Glomerular visceral epithelial cell (primary cell): ENCODE results near the gene ZMIZ1.
"Not testable (repeated sequence)": the region's sequence is repeated elsewhere in the genome, so short reads cannot be mapped to it uniquely, and the experiment has no call there.

Experiments used
- DNase-seq: peaks from one replicate; pipeline ENCODE4 v3.0.0-alpha.2; 2016; ENCODE audit errors: extremely low spot score

Gene ZMIZ1

DNA sequence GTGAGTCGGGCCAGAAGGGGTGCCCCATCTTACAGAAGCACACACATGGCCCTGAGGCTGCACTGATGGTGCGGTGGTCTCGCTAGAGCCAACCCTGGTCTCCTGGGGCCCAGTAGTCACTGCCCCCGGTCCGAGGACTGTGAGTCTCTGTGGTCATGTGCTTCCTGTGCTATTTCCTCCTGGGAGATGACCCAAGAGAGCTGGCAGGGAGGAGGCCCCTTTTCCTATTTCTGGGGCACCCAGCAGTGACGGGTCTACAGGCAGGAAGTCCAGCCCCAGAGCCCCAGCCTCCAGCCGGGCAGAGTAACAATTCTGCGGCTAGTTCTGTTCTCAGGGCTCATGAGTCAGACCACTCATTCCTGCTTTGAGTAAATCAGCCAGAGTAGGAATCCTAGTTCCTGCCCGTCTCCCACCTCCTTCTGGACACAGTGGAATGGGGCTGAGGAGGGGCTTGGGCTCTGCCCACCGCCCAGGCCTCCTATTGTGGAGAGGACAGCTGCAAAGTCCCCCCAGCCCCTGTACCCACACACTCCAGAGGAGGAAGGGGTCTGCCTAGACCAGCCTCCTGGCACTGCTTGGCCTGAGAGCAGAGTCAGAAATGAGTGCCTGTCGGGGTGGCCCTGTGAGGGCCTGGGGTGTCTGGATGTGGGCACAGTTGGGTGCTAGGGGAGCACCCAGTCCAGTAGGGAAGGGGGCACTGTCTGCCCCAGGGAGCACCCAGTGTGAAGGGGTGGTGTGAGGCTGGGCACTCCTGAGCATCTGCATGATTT lies 198.0 kb downstream of the ZMIZ1 start:
- peak; percentile 88 for DNase-seq

GRCh38 chr10:79267499-79267898 lies 198.7 kb downstream of the ZMIZ1 start:
- no peak for DNase-seq

DNA sequence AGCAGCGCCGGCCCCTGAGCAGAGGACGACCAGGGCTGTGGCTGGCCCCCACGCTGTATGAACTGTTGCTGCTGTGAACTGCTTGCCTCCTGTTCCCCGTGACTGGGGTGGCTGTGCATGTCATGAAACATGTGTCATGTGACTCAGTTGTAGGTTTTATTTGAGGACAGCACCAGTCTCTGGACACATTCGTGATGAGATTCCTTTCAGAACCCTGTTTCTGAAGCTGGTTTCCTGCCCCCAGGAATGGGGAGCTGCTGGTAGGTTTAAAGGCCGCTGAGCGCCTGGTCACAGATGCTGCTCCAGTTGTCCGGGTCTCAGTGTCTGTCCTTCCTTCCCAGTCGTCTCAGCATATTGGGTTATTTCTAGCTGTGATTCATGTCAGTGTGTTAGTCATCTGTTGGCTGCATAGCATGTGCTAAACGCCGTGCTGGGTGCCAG lies 199.4 kb downstream of the ZMIZ1 start:
- peak; percentile 30 for DNase-seq

DNA sequence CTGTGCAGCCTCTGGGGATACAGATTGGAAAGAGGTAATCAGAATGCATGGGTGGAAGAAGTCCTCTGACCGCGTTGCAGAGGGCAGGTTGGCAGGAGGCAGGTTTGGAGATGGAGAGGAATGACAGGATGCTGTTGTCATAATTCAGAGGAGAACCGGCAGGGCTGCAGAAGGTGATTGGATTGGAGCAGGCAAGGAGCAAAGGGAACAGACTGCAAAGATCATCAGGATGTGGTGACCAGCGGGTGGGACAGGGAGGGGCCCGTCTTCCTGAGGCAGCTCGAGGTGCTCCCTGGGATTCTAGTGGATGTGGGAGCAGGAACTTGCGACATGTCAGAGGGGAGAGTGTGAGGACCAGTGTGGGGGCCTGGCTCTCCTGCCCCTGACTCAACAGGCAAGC lies 200.0 kb downstream of the ZMIZ1 start:
- peak; percentile 11 for DNase-seq

GRCh38 chr10:79269443-79269842 lies 200.7 kb downstream of the ZMIZ1 start:
- DNase-seq: no peak

DNA sequence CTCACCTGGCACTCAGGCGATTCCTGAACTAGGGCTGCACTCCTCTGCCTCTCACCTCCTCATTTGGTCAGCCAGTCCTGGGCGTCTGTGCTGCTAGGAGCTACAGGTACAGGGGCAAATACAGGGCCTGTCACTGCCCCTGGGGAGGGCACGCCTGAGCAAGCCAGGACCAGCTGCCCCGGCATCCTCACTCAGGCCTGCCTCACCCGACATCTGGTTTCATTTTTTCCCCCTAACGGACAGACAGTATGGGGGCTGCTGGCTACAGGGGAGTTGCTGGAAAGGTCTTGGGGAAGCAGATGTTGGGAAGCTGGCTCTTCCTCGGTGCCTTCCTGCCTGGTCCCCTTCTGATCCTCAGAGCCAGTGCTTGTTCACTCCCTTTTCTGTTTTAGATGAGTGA lies 201.2 kb downstream of the ZMIZ1 start:
- no peak for DNase-seq

- no peak for DNase-seq
These were observed 201.9 kb downstream of the ZMIZ1 start for GRCh38 chr10:79270466-79271246.

DNA sequence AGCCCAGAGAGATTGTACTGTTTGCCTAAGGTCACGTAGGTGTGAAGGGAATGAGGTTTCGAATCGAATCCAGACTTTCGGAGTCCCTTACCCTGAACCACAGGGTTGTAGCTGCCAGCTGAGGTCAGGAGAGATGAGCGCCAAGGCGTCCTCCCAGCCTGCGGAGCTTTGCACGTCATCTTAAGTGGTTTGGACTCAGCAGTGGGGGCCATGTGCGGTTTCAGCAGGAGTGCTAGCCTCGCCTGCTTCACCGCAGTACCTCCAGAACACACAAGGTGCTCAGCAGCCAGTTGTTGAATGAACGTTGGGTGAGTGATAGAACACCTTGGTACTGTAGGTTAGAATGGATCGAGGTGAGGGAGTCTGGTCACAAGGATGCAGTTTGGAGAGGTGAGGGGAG lies 203.6 kb downstream of the ZMIZ1 start:
- no peak for DNase-seq

DNA sequence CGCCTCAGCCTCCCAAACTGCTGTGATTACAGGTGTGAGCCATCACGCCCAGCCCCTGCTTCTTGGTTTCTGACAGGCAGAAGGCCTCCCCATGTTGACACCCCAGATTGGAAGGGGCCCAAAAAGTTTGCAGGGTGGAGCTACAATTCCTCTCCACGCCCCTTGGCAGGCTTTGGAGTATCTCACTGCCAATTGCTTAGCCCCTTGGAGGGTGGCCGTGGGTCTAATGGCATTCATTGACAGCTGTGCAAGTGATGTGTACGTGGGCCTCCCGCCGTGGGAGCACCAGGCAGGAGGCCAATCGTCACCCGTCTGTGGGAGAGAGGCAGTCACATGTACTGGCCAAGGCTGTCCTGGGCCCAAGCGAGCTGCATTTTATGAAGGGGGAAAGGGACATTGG lies 204.8 kb downstream of the ZMIZ1 start:
- no peak for DNase-seq

DNA sequence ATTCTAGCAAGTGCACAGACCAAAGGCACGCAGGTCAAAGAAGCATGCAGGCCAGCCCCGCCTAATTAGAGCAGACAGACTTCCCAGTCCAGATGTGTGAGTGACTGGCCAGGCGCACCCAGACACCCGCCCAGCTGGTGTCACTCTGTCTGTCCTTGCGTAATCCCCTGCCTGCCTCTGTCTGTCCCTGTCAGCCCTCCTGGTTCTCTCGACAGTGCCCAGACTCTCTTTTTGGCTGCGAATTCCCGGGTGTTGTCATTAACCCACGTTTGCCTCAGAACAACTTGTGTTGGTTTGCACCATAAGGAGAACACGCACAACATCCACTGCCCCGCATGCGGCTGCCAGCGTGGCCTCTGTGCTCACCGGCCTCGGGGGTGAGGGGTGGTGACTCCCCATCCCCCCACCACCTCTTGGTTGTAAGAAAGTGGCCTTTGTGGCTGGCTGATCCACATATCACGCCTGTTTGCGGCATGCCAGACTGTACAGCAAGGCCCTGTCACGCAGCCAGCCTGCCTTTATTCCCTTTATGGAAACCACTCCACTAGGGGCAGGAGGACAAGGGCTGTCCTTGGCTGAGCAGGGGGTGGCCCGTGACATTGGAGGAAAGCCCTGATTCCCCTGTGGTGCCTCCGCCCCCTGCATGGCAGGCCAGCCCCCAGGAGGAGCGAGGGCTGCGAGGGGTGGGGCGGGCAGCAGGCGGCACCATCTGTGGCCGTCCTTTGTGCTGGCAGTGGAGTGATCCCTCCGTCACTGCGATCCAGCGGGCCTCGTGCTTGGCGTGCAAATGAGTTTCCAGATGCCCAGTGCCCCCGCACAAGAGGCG lies 205.7 kb downstream of the ZMIZ1 start:
- no peak for DNase-seq

DNA sequence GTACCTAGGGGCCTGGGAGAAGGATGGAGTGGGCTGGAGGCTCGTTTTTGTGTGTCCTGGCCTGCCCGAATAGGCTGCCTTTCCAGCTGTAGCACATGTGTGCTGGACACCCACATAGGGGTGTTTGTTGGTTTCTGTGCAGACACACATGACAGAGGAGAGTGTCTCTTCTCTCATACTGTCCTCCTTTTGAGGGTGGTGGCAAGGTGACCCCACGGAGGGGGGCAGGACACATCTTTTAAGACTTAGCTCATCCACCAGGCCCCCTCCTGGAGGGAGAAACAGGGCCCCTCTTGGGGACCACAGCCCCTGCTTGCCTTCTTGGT lies 206.3 kb downstream of the ZMIZ1 start:
- DNase-seq: no peak

GRCh38 chr10:79275431-79275851 lies 206.7 kb downstream of the ZMIZ1 start:
- no peak for DNase-seq

GRCh38 chr10:79277579-79278269 lies 209.0 kb downstream of the ZMIZ1 start:
- no peak for DNase-seq

GRCh38 chr10:79279047-79279446 lies 210.3 kb downstream of the ZMIZ1 start:
- DNase-seq: not testable (repeated sequence)

GRCh38 chr10:79280956-79281355 lies 212.2 kb downstream of the ZMIZ1 start:
- DNase-seq: no peak

DNA sequence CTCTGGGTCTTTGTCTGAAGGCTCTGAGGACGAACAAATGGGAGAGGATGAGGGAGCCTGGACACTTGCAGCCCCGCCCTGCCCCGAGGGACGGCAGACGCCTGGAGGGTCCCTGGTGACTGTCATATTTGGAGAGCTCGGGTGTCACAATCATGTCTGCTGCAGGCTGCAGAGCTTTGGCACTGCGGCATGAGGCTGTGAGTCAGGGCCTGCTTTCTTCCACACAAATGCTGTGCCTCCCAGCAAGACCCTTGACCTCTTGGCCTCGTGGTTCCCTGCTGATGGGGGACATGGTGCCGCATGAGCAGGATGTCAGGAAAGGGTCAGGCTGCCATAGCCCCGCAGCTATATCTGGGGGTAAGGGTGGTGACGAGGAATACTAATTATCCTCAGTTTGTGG lies 213.6 kb downstream of the ZMIZ1 start:
- no peak for DNase-seq

GRCh38 chr10:79283616-79284015 lies 214.8 kb downstream of the ZMIZ1 start:
- no peak for DNase-seq

GRCh38 chr10:79284158-79284871 lies 215.5 kb downstream of the ZMIZ1 start:
- no peak for DNase-seq

DNA sequence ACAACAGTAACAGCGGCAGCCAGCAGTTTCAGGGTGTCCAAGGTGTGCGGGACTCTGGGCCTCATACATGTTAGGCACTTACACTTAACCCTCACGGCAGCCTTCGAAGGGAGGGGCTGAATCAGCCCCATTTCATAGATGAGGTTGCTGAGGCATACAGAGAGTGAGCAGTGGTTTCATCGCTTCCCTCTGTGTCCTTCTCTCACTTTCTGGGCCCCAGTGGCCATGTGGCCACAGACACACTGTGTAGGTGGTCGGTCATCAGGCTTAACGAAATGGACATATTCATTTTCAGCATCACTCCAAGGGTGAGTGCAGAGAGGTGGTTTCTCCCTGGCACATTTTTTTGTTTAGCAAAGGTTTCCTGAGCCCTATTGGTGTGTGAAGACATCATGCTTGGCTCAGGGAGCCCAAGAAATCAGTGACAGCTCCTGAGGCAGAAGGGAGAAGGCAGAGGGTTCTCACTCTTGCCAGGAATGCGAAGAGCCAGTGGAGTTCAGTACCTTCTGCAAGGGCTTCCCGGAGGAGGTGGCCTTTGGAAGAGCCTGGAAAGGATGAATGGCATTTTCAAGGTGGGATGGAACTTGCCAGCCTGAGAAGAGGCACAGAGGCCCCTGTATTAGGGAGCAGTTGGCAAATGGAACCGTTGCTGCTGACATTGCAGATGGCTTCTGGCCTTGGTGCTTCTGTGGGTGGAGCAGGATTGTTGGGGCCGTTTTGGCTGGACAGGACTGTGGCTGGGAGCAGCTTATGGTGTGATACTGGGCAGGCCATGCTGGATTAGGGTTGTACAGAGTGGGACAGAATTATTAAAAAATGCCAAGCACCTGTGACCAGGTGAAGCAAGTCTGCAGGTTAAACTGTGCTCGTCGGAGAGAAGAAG lies 216.8 kb downstream of the ZMIZ1 start:
- no peak for DNase-seq

DNA sequence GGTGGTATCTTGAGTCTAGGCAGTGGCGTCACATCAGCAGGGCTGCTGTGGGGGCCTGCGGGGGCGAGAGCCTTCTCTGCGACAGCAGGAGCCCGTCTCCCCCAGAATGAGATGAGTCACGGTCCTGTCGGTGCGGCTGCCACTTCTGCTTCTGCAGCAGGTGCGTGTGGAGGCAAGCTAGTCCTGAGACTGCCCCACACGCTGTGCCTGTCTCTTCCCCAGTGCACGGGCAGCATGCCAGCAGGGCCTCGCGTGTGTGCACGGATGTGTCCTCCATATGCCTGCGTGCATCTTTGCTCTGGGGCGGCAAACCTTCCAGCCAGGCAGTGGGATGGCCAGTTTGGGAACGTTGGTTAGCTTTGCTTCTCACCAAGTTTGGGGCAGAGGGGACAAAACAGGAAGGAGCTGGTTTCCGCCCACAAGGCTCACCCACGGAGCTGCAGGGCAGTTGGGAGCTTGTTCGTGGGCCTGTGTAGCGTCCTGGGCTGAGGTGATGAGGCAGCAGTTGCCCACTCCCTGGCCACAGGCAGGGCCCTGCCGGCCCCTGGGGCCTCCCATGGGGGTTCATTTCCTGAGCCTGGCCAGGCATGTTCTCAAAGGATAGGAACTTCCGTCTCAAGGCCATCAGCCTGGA lies 217.7 kb downstream of the ZMIZ1 start:
- DNase-seq: no peak
